ENCODE results near the gene SCRN3. TPM values are rescaled to one million over a fixed set of nuclear protein-coding genes. Genes with fewer than 3 reads are reported as not detected.

Gene SCRN3
- total RNA-seq, 3 donors from 2014 or later (not counting 1 experiment from before 2014, with no cell fraction given), result 16.6 to 20.6 (median 16.9) TPM

- Histone ChIP-seq H3K27ac (ENCODE audit: low read length) (no peak overlapping the region), H3K27me3 (ENCODE audit: control insufficient read depth, insufficient read depth, low read length) (no peaks in the 10 kb centered on the region), H3K4me1 (ENCODE audit: control insufficient read depth, insufficient read depth, low read length) (no peaks in the 10 kb centered on the region), H3K4me3 (ENCODE audit: low read length) (no peak overlapping the region), H3K9me3 (ENCODE audit: control insufficient read depth, insufficient read depth, low read length) (no peaks in the 10 kb centered on the region), H3K36me3 (ENCODE audit: control insufficient read depth, insufficient read depth, low read length) (peaks cover 24% of the 10 kb centered on the region)
- no peaks in the 10 kb centered on the region for H3K9me3 Mint-ChIP-seq
- H3K27ac Mint-ChIP-seq, result no peak overlapping the region
- intact Hi-C loops (cut with micrococcal nuclease), result no loop called here
- 96% methylated on average over 13 of the region's 13 CpGs for WGBS (ENCODE audit: insufficient coverage)
- DNase-seq, result no peak
- peaks cover 5% of the 10 kb centered on the region for H3K36me3 Mint-ChIP-seq
- ATAC-seq, result no peak
- no peak for TF ChIP-seq CTCF (IDR thresholded peaks at IDR 0.05)
- no peaks in the 10 kb centered on the region for H3K27me3 Mint-ChIP-seq (ENCODE audit: low read depth in 2 of 2)
- no peak overlapping the region for H3K4me3 Mint-ChIP-seq
- H3K4me1 Mint-ChIP-seq, result no peaks in the 10 kb centered on the region
Observed at GRCh38 chr2:174438146-174438886, 42.8 kb downstream of the SCRN3 start.

GRCh38 chr2:174439323-174439722, 43.8 kb downstream of the SCRN3 start:
- Histone ChIP-seq H3K4me1 (ENCODE audit: control insufficient read depth, insufficient read depth, low read length) (no peaks in the 10 kb centered on the region), H3K4me3 (ENCODE audit: low read length) (no peak overlapping the region), H3K9me3 (ENCODE audit: control insufficient read depth, insufficient read depth, low read length) (no peaks in the 10 kb centered on the region), H3K27me3 (ENCODE audit: control insufficient read depth, insufficient read depth, low read length) (no peaks in the 10 kb centered on the region), H3K27ac (ENCODE audit: low read length) (no peak overlapping the region), H3K36me3 (ENCODE audit: control insufficient read depth, insufficient read depth, low read length) (peaks cover 23% of the 10 kb centered on the region)
- TF ChIP-seq CTCF (IDR thresholded peaks at IDR 0.05), result no peak
- WGBS (ENCODE audit: insufficient coverage), result no CpG with 5 or more reads among the region's 2 CpGs
- Mint-ChIP-seq H3K27ac (no peak overlapping the region), H3K9me3 (no peaks in the 10 kb centered on the region), H3K36me3 (peaks cover 5% of the 10 kb centered on the region), H3K4me3 (no peak overlapping the region), H3K4me1 (no peaks in the 10 kb centered on the region), H3K27me3 (ENCODE audit: low read depth in 2 of 2) (no peaks in the 10 kb centered on the region)
- DNase-seq (no peak), ATAC-seq (no peak)
- intact Hi-C loops (cut with micrococcal nuclease), result no loop called here

- Mint-ChIP-seq H3K27ac (no peak overlapping the region), H3K4me3 (no peak overlapping the region), H3K27me3 (ENCODE audit: low read depth in 2 of 2) (no peaks in the 10 kb centered on the region), H3K36me3 (peaks cover 5% of the 10 kb centered on the region), H3K9me3 (no peaks in the 10 kb centered on the region), H3K4me1 (no peaks in the 10 kb centered on the region)
- no peak overlapping the region for H3K4me3 ChIP-seq (ENCODE audit: low read length)
- no peak for DNase-seq
- no peaks in the 10 kb centered on the region for H3K27me3 ChIP-seq (ENCODE audit: control insufficient read depth, insufficient read depth, low read length)
- whole genome bisulfite sequencing (ENCODE audit: insufficient coverage), result 98% methylated on average over 2 of the region's 2 CpGs
- no peaks in the 10 kb centered on the region for H3K9me3 ChIP-seq (ENCODE audit: control insufficient read depth, insufficient read depth, low read length)
- peaks cover 28% of the 10 kb centered on the region for H3K36me3 ChIP-seq (ENCODE audit: control insufficient read depth, insufficient read depth, low read length)
- no peak overlapping the region for H3K27ac ChIP-seq (ENCODE audit: low read length)
- no peak for TF ChIP-seq CTCF (IDR thresholded peaks at IDR 0.05)
- intact Hi-C loops (cut with micrococcal nuclease), result no loop called here
- no peaks in the 10 kb centered on the region for H3K4me1 ChIP-seq (ENCODE audit: control insufficient read depth, insufficient read depth, low read length)
- ATAC-seq, result no peak
Observed at GRCh38 chr2:174439950-174440349, 44.4 kb downstream of the SCRN3 start.
